SU-DHL-6 (cell line): ENCODE results near the gene TBC1D22A.

Experiments used
- EZH2phosphoT487 ChIP-seq: fragments of 200-600 bp; sonication (generic), shearing (Covaris generic); conservative IDR thresholded peaks from 2 replicates; pipeline ENCODE4 v1.6.1; 2018; ENCODE audit warnings: mild to moderate bottlenecking, antibody characterized with exemption, low read length, moderate library complexity, mixed read lengths
- TF ChIP-seq, protein P1 (sequence below): fragments of 200-600 bp; sonication (generic); IDR thresholded peaks from one replicate; pipeline ENCODE4 v1.5.1; 2017; ENCODE audit warnings: antibody characterized with exemption, mild to moderate bottlenecking, low read length, moderate library complexity; ENCODE audit not compliant: insufficient read depth, poor library complexity, severe bottlenecking

DNA sequence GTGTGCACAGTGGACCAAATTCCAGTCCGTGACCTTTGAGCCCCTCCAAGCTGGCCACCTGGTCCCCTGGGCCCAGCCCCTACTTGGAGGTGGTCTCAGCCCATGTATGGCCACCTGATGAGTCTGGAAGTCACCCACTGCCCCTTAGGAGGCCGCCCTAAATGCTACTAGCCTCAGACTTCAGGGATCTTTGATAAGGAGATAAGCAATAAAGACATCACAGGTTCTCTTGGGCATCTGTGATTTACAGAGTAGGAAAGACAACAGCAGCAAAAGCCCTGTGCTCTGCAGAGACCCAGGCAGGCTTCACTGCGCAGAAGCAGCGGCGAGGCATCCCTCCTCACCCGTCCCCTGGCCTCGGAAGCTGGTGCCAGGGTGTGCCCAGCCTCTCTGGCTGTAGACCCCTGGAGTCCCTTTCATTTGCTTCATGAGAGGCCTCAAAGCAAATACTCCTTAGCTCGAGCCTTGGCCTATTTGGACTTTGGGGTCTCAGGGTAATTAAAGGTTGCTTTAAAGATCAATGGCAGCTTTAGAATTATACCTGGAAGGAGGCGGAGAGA is 360.1 kb downstream of the TBC1D22A start:
- TF ChIP-seq, protein P1, sequence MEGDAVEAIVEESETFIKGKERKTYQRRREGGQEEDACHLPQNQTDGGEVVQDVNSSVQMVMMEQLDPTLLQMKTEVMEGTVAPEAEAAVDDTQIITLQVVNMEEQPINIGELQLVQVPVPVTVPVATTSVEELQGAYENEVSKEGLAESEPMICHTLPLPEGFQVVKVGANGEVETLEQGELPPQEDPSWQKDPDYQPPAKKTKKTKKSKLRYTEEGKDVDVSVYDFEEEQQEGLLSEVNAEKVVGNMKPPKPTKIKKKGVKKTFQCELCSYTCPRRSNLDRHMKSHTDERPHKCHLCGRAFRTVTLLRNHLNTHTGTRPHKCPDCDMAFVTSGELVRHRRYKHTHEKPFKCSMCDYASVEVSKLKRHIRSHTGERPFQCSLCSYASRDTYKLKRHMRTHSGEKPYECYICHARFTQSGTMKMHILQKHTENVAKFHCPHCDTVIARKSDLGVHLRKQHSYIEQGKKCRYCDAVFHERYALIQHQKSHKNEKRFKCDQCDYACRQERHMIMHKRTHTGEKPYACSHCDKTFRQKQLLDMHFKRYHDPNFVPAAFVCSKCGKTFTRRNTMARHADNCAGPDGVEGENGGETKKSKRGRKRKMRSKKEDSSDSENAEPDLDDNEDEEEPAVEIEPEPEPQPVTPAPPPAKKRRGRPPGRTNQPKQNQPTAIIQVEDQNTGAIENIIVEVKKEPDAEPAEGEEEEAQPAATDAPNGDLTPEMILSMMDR, result no peak
- no peak for TF ChIP-seq EZH2phosphoT487
